ENCODE results near the gene GCLM. TPM values are rescaled to one million over a fixed set of nuclear protein-coding genes. Genes with fewer than 3 reads are reported as not detected.
"Not testable (repeated sequence)": the region's sequence is repeated elsewhere in the genome, so short reads cannot be mapped to it uniquely, and the experiment has no call there.

Gene GCLM
- total RNA-seq, 1 experiment from 2014 or later = 28.9 TPM

- TF ChIP-seq REST (IDR thresholded peaks at IDR 0.05; ENCODE audit: low read depth) = no peak
- no peak for TF ChIP-seq JUND (IDR thresholded peaks at IDR 0.05)
- no peak for TF ChIP-seq EGR1 (IDR thresholded peaks at IDR 0.05; ENCODE audit: low read depth)
- TF ChIP-seq SP1 (IDR thresholded peaks at IDR 0.05; ENCODE audit: low read depth) = no peak
- no peak for TF ChIP-seq ZNF274 (IDR thresholded peaks at IDR 0.05; ENCODE audit: low read depth, low read length)
- TF ChIP-seq EZH2phosphoT487 (IDR thresholded peaks at IDR 0.05; ENCODE audit: borderline replicate concordance) = no peak
These were observed 37.9 kb downstream of the GCLM start (continued) for GRCh38 chr1:93871366-93871765.

GRCh38 chr1:93869653-93870052, 39.6 kb downstream of the GCLM start:
- H3K4me1 ChIP-seq (ENCODE audit: control insufficient read depth in 1 of 2, insufficient read depth in 2 of 2, low read length in 2 of 2) = no peaks in the 10 kb centered on the region
- no peaks in the 10 kb centered on the region for H3K9me2 ChIP-seq (ENCODE audit: insufficient read depth)
- no peak overlapping the region for H3K9ac ChIP-seq (ENCODE audit: low read length)
- no peak overlapping the region for H3K27ac ChIP-seq (ENCODE audit: low read depth, low read length)
- peaks cover 29% of the 10 kb centered on the region for H3K79me2 ChIP-seq (ENCODE audit: insufficient read depth, low read length)
- POLR2A ChIA-PET = no interaction called here
- H3K36me3 ChIP-seq (ENCODE audit: control insufficient read depth in 1 of 2, insufficient read depth in 2 of 2, low read length in 2 of 2) = peaks cover 48 to 54% of the 10 kb centered on the region in 2 experiments
- H4K20me1 ChIP-seq (ENCODE audit: insufficient read depth) = peaks cover 8% of the 10 kb centered on the region; the same call in 1 of the 2 replicates
- intact Hi-C loops (cut with micrococcal nuclease) = loop anchor here (10.0 kb wide), 1 partner anchor 785 kb away; no protein-coding TSS in a partner anchor
- ATAC-seq (no peak), DNase-seq (ENCODE audit: low read depth, low spot score) (no peak)
- CTCF ChIA-PET = no interaction called here
- RAD21 ChIA-PET (ENCODE audit: low non-redundant PET in 1 of 2, low total read pairs in 2 of 2, uncharacterized antibody in 2 of 2, unreplicated experiment in 2 of 2) = no interaction called here
- H3K27me3 ChIP-seq (ENCODE audit: insufficient read depth, low read length) = no peaks in the 10 kb centered on the region
- BruUV-seq (replicated peaks) = no TSS peak
- TF ChIP-seq POLR2A (IDR thresholded peaks at IDR 0.05; ENCODE audit: borderline replicate concordance, extremely low read depth, insufficient read depth, insufficient read length) = no peak
- TF ChIP-seq EGR1 (IDR thresholded peaks at IDR 0.05; ENCODE audit: low read depth) = no peak
- TF ChIP-seq EZH2 (IDR thresholded peaks at IDR 0.05) = no peak
- TF ChIP-seq, protein P1, sequence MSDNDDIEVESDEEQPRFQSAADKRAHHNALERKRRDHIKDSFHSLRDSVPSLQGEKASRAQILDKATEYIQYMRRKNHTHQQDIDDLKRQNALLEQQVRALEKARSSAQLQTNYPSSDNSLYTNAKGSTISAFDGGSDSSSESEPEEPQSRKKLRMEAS (IDR thresholded peaks at IDR 0.05) = no peak
- no peak for TF ChIP-seq SRF (IDR thresholded peaks at IDR 0.05; ENCODE audit: low read depth)
- TF ChIP-seq FOSL1 (IDR thresholded peaks at IDR 0.05; ENCODE audit: low read depth) = no peak
- no peak for TF ChIP-seq POLR2AphosphoS5 (IDR thresholded peaks at IDR 0.05; ENCODE audit: low read depth, low read length)
- TF ChIP-seq RAD21 (IDR thresholded peaks at IDR 0.05; ENCODE audit: low read depth) = no peak
- TF ChIP-seq EZH2phosphoT487 (IDR thresholded peaks at IDR 0.05; ENCODE audit: borderline replicate concordance) = no peak
- TF ChIP-seq CTCF (IDR thresholded peaks at IDR 0.05 in 2 of 3, conservative IDR thresholded peaks at IDR 0.05 in 1 of 3; ENCODE audit: borderline replicate concordance in 1 of 3, insufficient read depth in 1 of 3, low read depth in 2 of 3, low read length in 2 of 3) = no peak
- H3K4me3 ChIP-seq (replicated peaks in 1 of 2; ENCODE audit: low read depth in 1 of 2, low read length in 2 of 2) = no peak overlapping the region
- H3K4me2 ChIP-seq (ENCODE audit: low read length) = no peak overlapping the region
- no peaks in the 10 kb centered on the region for H3K9me3 ChIP-seq (ENCODE audit: control insufficient read depth in 1 of 2, insufficient read depth in 1 of 2, low read depth in 1 of 2, low read length in 2 of 2)
- no peak overlapping the region for H2AFZ ChIP-seq (ENCODE audit: low read depth, low read length, poor library complexity, severe bottlenecking)

DNA sequence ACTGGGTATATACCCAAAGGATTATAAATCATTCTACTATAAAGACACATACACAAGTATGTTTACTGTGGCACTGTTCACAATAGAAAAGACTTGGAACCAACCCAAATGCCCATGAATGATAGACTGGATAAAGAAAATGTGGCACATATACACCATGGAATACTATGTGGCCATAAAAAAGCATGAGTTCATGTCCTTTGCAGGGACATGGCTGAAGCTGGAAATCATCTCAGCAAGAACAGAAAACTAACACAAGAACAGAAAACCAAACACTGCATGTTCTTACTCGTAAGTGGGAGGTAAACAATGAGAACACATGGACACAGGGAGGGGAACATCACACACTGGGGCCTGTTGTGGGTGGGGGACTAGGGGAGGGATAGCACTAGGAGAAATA, 40.7 kb downstream of the GCLM start:
- H3K4me2 ChIP-seq (ENCODE audit: low read length); H3K27ac ChIP-seq (ENCODE audit: low read depth, low read length); POLR2A ChIA-PET; H3K9me2 ChIP-seq (ENCODE audit: insufficient read depth); H3K4me3 ChIP-seq (replicated peaks in 1 of 2; ENCODE audit: low read depth in 1 of 2, low read length in 2 of 2); H4K20me1 ChIP-seq (ENCODE audit: insufficient read depth); H3K4me1 ChIP-seq (ENCODE audit: control insufficient read depth in 1 of 2, insufficient read depth in 2 of 2, low read length in 2 of 2); H3K9ac ChIP-seq (ENCODE audit: low read length); BruUV-seq (replicated peaks); H3K27me3 ChIP-seq (ENCODE audit: insufficient read depth, low read length); RAD21 ChIA-PET (ENCODE audit: low non-redundant PET in 1 of 2, low total read pairs in 2 of 2, uncharacterized antibody in 2 of 2, unreplicated experiment in 2 of 2); ATAC-seq; CTCF ChIA-PET; intact Hi-C loops (cut with micrococcal nuclease); DNase-seq (ENCODE audit: low read depth, low spot score); H3K9me3 ChIP-seq (ENCODE audit: control insufficient read depth in 1 of 2, insufficient read depth in 1 of 2, low read depth in 1 of 2, low read length in 2 of 2); H2AFZ ChIP-seq (ENCODE audit: low read depth, low read length, poor library complexity, severe bottlenecking): not testable (repeated sequence)
- Histone ChIP-seq H3K36me3 (ENCODE audit: control insufficient read depth in 1 of 2, insufficient read depth in 2 of 2, low read length in 2 of 2) (peaks cover 42 to 43% of the 10 kb centered on the region in 2 experiments), H3K79me2 (ENCODE audit: insufficient read depth, low read length) (peaks cover 17% of the 10 kb centered on the region)

Data from HCT116 (cell line).